Hepatocyte (in vitro differentiated cells): ENCODE results near the gene EEFSEC. TPM values are rescaled to one million over a fixed set of nuclear protein-coding genes. Genes with fewer than 3 reads are reported as not detected.

Experiments
- DNase-seq: peaks from one replicate; pipeline ENCODE4 v3.0.0-alpha.2; 2016; ENCODE audit warnings: low spot score
- H2AFZ ChIP-seq: fragments of 200-600 bp; sonication (generic); 2 replicates; pipeline ENCODE4 v1.6.0; 2016; ENCODE audit warnings: antibody characterized with exemption, mild to moderate bottlenecking
- H3K27ac ChIP-seq: fragments of 200-600 bp; sonication (generic); 2 replicates; pipeline ENCODE4 v1.5.1; 2016; ENCODE audit warnings: mild to moderate bottlenecking
- H3K27me3 ChIP-seq: fragments of 200-600 bp; sonication (generic); 2 replicates; pipeline ENCODE4 v1.6.1; 2016
- H3K36me3 ChIP-seq: fragments of 200-600 bp; sonication (generic); replicated peaks from 2 replicates; pipeline ENCODE4 v1.5.1; 2016; ENCODE audit warnings: low read depth; ENCODE audit not compliant: insufficient read depth
- H3K4me1 ChIP-seq: fragments of 200-600 bp; sonication (generic); 2 replicates; pipeline ENCODE4 v1.5.1; 2016; ENCODE audit warnings: mild to moderate bottlenecking, moderate library complexity; ENCODE audit not compliant: insufficient read depth
- H3K4me2 ChIP-seq: fragments of 200-600 bp; sonication (generic); 2 replicates; pipeline ENCODE4 v1.6.0; 2016
- H3K4me3 ChIP-seq: fragments of 200-600 bp; sonication (generic); 2 replicates; pipeline ENCODE4 v1.5.1; 2016; ENCODE audit warnings: mild to moderate bottlenecking
- H3K79me2 ChIP-seq: fragments of 200-600 bp; sonication (generic); 2 replicates; pipeline ENCODE4 v1.6.0; 2017; ENCODE audit warnings: mild to moderate bottlenecking
- H3K9me2 ChIP-seq: fragments of 200-600 bp; sonication (generic); replicated peaks from 2 replicates; pipeline ENCODE4 v1.6.0; 2017; ENCODE audit warnings: mild to moderate bottlenecking; ENCODE audit not compliant: insufficient read depth
- H3K9me3 ChIP-seq: fragments of 200-600 bp; sonication (generic); 2 replicates; pipeline ENCODE4 v1.5.1; 2016; ENCODE audit warnings: low read depth, mild to moderate bottlenecking
- H4K20me1 ChIP-seq: fragments of 200-600 bp; sonication (generic); 2 replicates; pipeline ENCODE4 v1.6.0; 2016; ENCODE audit warnings: mild to moderate bottlenecking; ENCODE audit not compliant: insufficient read depth, poor library complexity, severe bottlenecking
- EZH2 ChIP-seq: fragments of 200-600 bp; sonication (generic); IDR thresholded peaks from 2 replicates; pipeline ENCODE4 v1.6.1; 2016; ENCODE audit warnings: antibody characterized with exemption, mild to moderate bottlenecking, borderline replicate concordance
- EZH2phosphoT487 ChIP-seq: fragments of 200-600 bp; sonication (generic); IDR thresholded peaks from one replicate; pipeline ENCODE4 v1.6.1; 2018; ENCODE audit warnings: antibody characterized with exemption, mild to moderate bottlenecking, low read depth, moderate library complexity; ENCODE audit not compliant: unreplicated experiment, severe bottlenecking
- WGBS: methylation state at CpG from one replicate; pipeline ENCODE4 v1.1.6; 2016; ENCODE audit warnings: low lambda C conversion rate; ENCODE audit errors: missing lambda C conversion rate; 5-methylcytosine and 5-hydroxymethylcytosine counted together
- polyA plus RNA-seq: library from polyadenylated mRNA; unstranded; fragments of >200 nt; fragmentation: Nextera tagmentation; extraction: Ambion mirVana; gene quantifications from 2 replicates; pipeline ENCODE4 v1.2.1, GENCODE V29; 2016
- total RNA-seq: library from RNA; depleted of rRNA; stranded (reverse); fragments of >200 nt; gene quantifications from 2 replicates; pipeline ENCODE4 v1.2.3, GENCODE V29; 2014
- TF ChIP-seq, protein P1 (sequence below): fragments of 200-600 bp; sonication (generic); IDR thresholded peaks from 2 replicates; pipeline ENCODE4 v1.5.1; 2016; ENCODE audit warnings: antibody characterized with exemption, mild to moderate bottlenecking; ENCODE audit not compliant: poor library complexity

EEFSEC gene
- total and polyA plus RNA-seq, 2 experiments from 2014 or later, result 9.8 to 17.5 TPM

DNA sequence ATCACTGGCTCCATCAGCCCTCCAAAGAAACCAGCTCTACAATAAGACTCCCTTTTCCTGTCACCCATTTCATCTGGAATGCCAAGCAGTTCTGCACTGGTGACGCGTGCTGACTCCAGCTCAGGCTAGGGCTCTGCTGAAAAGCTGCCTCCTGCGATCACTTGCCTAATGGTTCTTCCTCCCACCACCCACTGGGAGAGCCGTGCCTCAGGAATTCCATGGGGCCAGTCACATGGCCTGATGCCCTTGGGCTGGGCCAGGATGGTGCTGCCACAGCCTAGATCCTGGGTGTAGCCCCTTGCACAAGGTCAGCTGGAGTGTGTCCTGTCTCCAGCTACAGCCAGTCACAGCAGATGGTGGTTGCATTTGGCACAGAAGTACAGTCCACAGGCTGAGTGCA is 214.5 kb downstream of the EEFSEC start:
- no peak overlapping the region for H2AFZ ChIP-seq
- no peaks in the 10 kb centered on the region for H3K4me1 ChIP-seq
- no peaks in the 10 kb centered on the region for H3K9me3 ChIP-seq
- H4K20me1 ChIP-seq, result no peaks in the 10 kb centered on the region
- no peaks in the 10 kb centered on the region for H3K79me2 ChIP-seq
- H3K27ac ChIP-seq, result no peak overlapping the region
- H3K4me2 ChIP-seq, result no peak overlapping the region
- H3K9me2 ChIP-seq, result no peaks in the 10 kb centered on the region
- H3K4me3 ChIP-seq, result no peak overlapping the region
- WGBS, result 81% methylated on average over 4 of the region's 4 CpGs
- no peaks in the 10 kb centered on the region for H3K36me3 ChIP-seq
- no peak for DNase-seq
- TF ChIP-seq, protein P1, sequence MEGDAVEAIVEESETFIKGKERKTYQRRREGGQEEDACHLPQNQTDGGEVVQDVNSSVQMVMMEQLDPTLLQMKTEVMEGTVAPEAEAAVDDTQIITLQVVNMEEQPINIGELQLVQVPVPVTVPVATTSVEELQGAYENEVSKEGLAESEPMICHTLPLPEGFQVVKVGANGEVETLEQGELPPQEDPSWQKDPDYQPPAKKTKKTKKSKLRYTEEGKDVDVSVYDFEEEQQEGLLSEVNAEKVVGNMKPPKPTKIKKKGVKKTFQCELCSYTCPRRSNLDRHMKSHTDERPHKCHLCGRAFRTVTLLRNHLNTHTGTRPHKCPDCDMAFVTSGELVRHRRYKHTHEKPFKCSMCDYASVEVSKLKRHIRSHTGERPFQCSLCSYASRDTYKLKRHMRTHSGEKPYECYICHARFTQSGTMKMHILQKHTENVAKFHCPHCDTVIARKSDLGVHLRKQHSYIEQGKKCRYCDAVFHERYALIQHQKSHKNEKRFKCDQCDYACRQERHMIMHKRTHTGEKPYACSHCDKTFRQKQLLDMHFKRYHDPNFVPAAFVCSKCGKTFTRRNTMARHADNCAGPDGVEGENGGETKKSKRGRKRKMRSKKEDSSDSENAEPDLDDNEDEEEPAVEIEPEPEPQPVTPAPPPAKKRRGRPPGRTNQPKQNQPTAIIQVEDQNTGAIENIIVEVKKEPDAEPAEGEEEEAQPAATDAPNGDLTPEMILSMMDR, result no peak
- TF ChIP-seq EZH2, result no peak
- no peak for TF ChIP-seq EZH2phosphoT487
- H3K27me3 ChIP-seq, result no peaks in the 10 kb centered on the region

- Histone ChIP-seq H3K4me1 (no peaks in the 10 kb centered on the region), H4K20me1 (no peaks in the 10 kb centered on the region), H3K9me3 (no peaks in the 10 kb centered on the region), H3K4me3 (no peak overlapping the region), H3K79me2 (no peaks in the 10 kb centered on the region), H3K4me2 (no peak overlapping the region), H3K27ac (no peak overlapping the region), H3K9me2 (no peaks in the 10 kb centered on the region), H3K36me3 (no peaks in the 10 kb centered on the region), H2AFZ (no peak overlapping the region), H3K27me3 (no peaks in the 10 kb centered on the region)
- DNase-seq, result no peak
- TF ChIP-seq EZH2 (no peak), EZH2phosphoT487 (no peak)
- TF ChIP-seq, protein P1, result no peak
- WGBS, result 84% methylated on average over 7 of the region's 7 CpGs
These were observed 215.3 kb downstream of the EEFSEC start for GRCh38 chr3:128368626-128369025.

GRCh38 chr3:128369121-128369703 is 215.9 kb downstream of the EEFSEC start:
- H3K36me3 ChIP-seq, result no peaks in the 10 kb centered on the region

More at GRCh38 chr3:128369121-128369703, 215.9 kb downstream of the EEFSEC start:
- Histone ChIP-seq H3K79me2 (no peaks in the 10 kb centered on the region), H3K27me3 (no peaks in the 10 kb centered on the region), H3K4me3 (no peak overlapping the region), H2AFZ (no peak overlapping the region), H3K4me2 (no peak overlapping the region), H3K27ac (no peak overlapping the region), H3K9me2 (no peaks in the 10 kb centered on the region), H3K4me1 (no peaks in the 10 kb centered on the region), H4K20me1 (no peaks in the 10 kb centered on the region), H3K9me3 (no peaks in the 10 kb centered on the region)
- 85% methylated on average over 2 of the region's 2 CpGs for WGBS
- TF ChIP-seq EZH2, result no peak
- TF ChIP-seq EZH2phosphoT487, result no peak
- TF ChIP-seq, protein P1, result no peak
- no peak for DNase-seq
